Gastrocnemius medialis (tissue), 4 donors: ENCODE results near the gene IGFBP4. TPM values are rescaled to one million over a fixed set of nuclear protein-coding genes. Genes with fewer than 3 reads are reported as not detected.

ENCODE experiments used
- ATAC-seq, 2 donors: fragments of 150-250 bp; one replicate each; pipeline ENCODE4 v1.9.1; 2016
- DNase-seq, 2 donors: peaks; one replicate each; pipeline ENCODE4 v3.0.0-alpha.2; 2019
- H3K27ac ChIP-seq, 4 donors: fragments of 200-600 bp; sonication (generic); 1 replicate in 1 of 4; 2 replicates in 3 of 4; pipeline ENCODE4 v1.5.1; 2016 to 2018; ENCODE audit warnings: mild to moderate bottlenecking in 2 of 4, moderate library complexity in 1 of 4
- H3K27me3 ChIP-seq, 3 donors: fragments of 200-600 bp; sonication (generic) in 2 of 3; 1 replicate in 1 of 3; 2 replicates in 2 of 3; pipeline versions ENCODE4 v1.5.1 to v1.6.0; 2016 to 2019; ENCODE audit warnings: mild to moderate bottlenecking in 1 of 3, moderate library complexity in 1 of 3
- H3K36me3 ChIP-seq, 2 donors: fragments of 200-600 bp; sonication (generic) in 1 of 2; one replicate each; pipeline ENCODE4 v1.5.1; 2017 to 2018
- H3K4me1 ChIP-seq, 2 donors: fragments of 200-600 bp; sonication (generic) in 1 of 2; one replicate each; pipeline ENCODE4 v1.5.1; 2016 to 2017; ENCODE audit warnings: mild to moderate bottlenecking in 2 of 2
- H3K4me3 ChIP-seq, 4 donors: fragments of 200-600 bp; sonication (generic) in 3 of 4; 1 replicate in 1 of 4; 2 replicates in 3 of 4; pipeline ENCODE4 v1.5.1; 2016 to 2019; ENCODE audit warnings: mild to moderate bottlenecking in 2 of 4
- H3K9me3 ChIP-seq, 3 donors: fragments of 200-600 bp; sonication (generic) in 2 of 3; 1 replicate in 1 of 3; 2 replicates in 2 of 3; pipeline ENCODE4 v1.5.1; 2016 to 2019
- POLR2A ChIP-seq, 2 donors: fragments of 450-650 bp; IDR thresholded peaks; one replicate each; pipeline ENCODE4 v1.6.1; 2017; ENCODE audit warnings: antibody characterized with exemption in 2 of 2, mild to moderate bottlenecking in 2 of 2, moderate library complexity in 2 of 2
- in situ Hi-C, 4 donors: fragments of 200-750 bp; cut with MboI; loops; one replicate each; pipeline versions ENCODE4 v1.15.0 to v1.8.0; 2017; ENCODE audit warnings: low sequenced_read_pairs in 4 of 4
- intact Hi-C: fragments of 100-400 bp; cut with DNase I; formaldehyde crosslinking; loops from one replicate; pipeline ENCODE4 v1.15.1; 2023; ENCODE audit warnings: low total_unique reads
- total RNA-seq, 4 donors: library from RNA; depleted of rRNA; stranded (reverse); fragments of >200 nt; gene quantifications; one replicate each; pipeline versions ENCODE4 v1.1.0 to v1.2.3, GENCODE V29; 2016
- TF ChIP-seq, protein P1 (sequence below), 5 experiments: fragments of 450-650 bp in 3 of 5; fragments of 200-600 bp in 2 of 5; sonication (generic) in 2 of 5; IDR thresholded peaks in 4 of 5; conservative IDR thresholded peaks in 1 of 5; 1 replicate in 4 of 5; 2 replicates in 1 of 5; pipeline ENCODE4 v1.5.1; 2016 to 2019; ENCODE audit warnings: antibody characterized with exemption in 5 of 5, mild to moderate bottlenecking in 3 of 5, moderate library complexity in 3 of 5

Gene IGFBP4
- total RNA-seq, 4 donors from 2014 or later, result 14.5 to 56.8 (median 36.5) TPM

DNA sequence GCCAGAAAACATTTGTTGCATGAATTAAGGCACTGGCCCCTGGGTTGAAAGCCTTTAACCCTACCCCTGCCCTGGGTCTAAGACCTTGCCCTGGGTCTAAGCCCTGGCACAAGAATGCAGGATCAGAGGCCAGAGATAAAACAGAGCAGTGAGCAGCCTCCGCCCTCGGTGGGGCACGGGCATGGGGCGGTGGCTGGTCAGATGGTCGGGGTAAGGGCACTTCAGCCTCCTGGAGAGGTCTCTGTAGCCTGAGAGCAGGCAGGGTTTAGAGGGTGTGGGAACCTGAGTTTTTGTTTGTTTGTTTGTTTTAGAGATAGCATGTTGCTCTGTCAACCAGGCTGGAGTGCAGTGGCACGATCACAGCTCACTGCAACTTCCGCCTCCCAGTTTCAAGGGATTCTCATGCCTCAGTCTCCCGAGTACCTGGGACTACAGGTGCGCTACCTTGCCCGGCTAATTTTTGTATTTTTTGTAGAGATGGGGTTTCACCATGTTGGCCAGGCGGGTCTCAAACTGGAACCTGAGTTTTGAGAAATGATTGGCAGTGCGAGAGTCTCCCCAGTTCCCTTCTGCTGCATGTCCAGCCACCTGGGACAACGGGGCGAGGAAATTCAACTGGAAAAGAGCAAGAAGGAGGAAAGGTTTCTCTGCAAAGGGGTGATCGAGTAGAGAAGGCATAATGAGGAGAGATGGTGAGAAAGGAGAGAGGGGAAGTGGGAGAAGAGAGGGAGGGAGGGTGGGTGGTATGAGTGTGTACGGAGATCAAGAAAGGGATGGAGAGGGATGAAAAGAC lies 30.5 kb downstream of the IGFBP4 start:
- intact Hi-C loops, result no loop called here
- in situ Hi-C loops, result no loop called here
- no peak for DNase-seq

DNA sequence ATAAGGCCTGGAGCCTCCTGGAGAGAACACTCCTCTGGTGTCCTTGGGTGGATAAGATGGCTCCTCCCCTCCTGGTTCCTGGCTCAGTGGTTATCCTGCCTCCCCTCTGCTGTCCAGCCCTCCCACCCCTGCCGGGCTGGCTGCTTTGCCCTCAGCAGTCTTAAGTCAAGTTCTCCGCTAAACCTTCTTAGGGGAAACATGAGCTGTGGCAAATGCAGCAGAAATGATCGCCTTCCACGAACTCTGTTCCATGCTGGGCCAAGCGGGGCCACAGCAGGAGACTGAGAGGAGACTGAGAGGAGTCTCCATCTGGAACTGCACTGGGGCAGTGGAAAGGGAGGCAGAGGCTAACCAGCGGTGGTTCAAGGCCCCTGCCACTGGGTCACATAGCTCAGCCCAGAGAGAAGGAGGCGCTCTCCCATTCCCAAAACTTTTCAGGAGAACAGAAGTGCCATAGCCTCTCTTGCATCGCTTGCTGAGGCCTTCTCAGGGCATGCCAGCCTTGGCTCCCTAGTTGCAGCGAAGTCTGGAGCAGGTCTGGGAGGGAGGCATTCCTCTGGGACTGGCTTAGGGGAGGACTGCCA lies 31.3 kb downstream of the IGFBP4 start:
- Histone ChIP-seq H3K9me3 (no peaks in the 10 kb centered on the region), H3K27ac (no peak overlapping the region), H3K27me3 (no peaks in the 10 kb centered on the region), H3K4me1 (peaks cover 0 to 10% of the 10 kb centered on the region in 2 donors), H3K4me3 (no peak overlapping the region), H3K36me3 (no peaks in the 10 kb centered on the region)
- in situ Hi-C loops, result no loop called here
- DNase-seq (no peak), ATAC-seq (no peak)
- intact Hi-C loops, result loop anchor here (5.0 kb wide), 1 partner anchor 58 kb away; no protein-coding TSS in a partner anchor
- no peak for TF ChIP-seq POLR2A (IDR thresholded peaks at IDR 0.05)
- TF ChIP-seq, protein P1, sequence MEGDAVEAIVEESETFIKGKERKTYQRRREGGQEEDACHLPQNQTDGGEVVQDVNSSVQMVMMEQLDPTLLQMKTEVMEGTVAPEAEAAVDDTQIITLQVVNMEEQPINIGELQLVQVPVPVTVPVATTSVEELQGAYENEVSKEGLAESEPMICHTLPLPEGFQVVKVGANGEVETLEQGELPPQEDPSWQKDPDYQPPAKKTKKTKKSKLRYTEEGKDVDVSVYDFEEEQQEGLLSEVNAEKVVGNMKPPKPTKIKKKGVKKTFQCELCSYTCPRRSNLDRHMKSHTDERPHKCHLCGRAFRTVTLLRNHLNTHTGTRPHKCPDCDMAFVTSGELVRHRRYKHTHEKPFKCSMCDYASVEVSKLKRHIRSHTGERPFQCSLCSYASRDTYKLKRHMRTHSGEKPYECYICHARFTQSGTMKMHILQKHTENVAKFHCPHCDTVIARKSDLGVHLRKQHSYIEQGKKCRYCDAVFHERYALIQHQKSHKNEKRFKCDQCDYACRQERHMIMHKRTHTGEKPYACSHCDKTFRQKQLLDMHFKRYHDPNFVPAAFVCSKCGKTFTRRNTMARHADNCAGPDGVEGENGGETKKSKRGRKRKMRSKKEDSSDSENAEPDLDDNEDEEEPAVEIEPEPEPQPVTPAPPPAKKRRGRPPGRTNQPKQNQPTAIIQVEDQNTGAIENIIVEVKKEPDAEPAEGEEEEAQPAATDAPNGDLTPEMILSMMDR (IDR thresholded peaks at IDR 0.05 in 4 of 5, conservative IDR thresholded peaks at IDR 0.05 in 1 of 5), result no peak

More for the DNA sequence above, 30.5 kb downstream of the IGFBP4 start:
- ATAC-seq, result no peak
- Histone ChIP-seq H3K36me3 (no peaks in the 10 kb centered on the region), H3K27ac (no peak overlapping the region), H3K27me3 (no peaks in the 10 kb centered on the region), H3K4me1 (peaks cover 0 to 10% of the 10 kb centered on the region in 2 donors), H3K9me3 (no peaks in the 10 kb centered on the region), H3K4me3 (no peak overlapping the region)
- TF ChIP-seq POLR2A (IDR thresholded peaks at IDR 0.05), result no peak
- TF ChIP-seq, protein P1 (IDR thresholded peaks at IDR 0.05 in 4 of 5, conservative IDR thresholded peaks at IDR 0.05 in 1 of 5), result no peak

DNA sequence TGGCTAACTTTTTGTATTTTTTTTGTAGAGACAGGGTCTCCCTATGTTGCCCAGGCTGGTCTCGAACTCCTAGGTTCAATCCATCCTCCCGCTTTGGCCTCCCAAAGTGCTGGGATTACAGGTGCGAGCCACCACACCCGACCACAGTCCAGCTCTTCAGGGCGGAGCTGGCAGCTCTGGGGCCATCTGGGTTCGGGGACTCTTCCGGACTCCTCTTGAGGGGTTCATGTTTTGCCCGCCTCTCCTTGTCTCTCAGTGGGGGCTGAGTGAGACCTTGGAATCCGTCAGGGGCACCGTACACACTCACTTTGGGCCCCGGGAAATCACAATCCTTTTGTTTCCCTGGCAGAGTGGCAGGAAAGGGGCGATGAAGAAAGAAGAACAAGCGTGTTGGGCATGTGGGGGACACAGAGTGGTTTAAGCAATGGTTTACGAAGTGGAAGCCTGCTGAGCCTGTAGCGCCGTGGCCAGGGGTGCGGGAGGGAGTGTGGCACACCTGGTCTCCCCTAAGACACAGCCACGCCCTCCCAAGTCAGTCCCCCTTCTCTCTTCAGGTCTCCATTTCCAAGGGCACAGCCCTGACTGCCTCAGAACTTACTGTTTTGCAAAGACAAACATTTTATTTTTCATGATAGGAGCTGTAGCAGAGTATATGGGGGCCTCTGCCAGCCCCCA lies 32.1 kb downstream of the IGFBP4 start:
- peak overlapping the region in 1 of 4 donors; percentile 22 for H3K27ac ChIP-seq
- ATAC-seq (no peak), DNase-seq (no peak)
- no peaks in the 10 kb centered on the region for H3K27me3 ChIP-seq
- TF ChIP-seq, protein P1 (IDR thresholded peaks at IDR 0.05 in 4 of 5, conservative IDR thresholded peaks at IDR 0.05 in 1 of 5), result no peak
- TF ChIP-seq POLR2A (IDR thresholded peaks at IDR 0.05), result no peak
- in situ Hi-C loops (no loop called here), intact Hi-C loops (loop anchor here (5.0 kb wide), 1 partner anchor 57 kb away; no protein-coding TSS in a partner anchor)
- peaks cover 0 to 10% of the 10 kb centered on the region in 2 donors for H3K4me1 ChIP-seq
- no peak overlapping the region for H3K4me3 ChIP-seq
- no peaks in the 10 kb centered on the region for H3K9me3 ChIP-seq
- no peaks in the 10 kb centered on the region for H3K36me3 ChIP-seq

DNA sequence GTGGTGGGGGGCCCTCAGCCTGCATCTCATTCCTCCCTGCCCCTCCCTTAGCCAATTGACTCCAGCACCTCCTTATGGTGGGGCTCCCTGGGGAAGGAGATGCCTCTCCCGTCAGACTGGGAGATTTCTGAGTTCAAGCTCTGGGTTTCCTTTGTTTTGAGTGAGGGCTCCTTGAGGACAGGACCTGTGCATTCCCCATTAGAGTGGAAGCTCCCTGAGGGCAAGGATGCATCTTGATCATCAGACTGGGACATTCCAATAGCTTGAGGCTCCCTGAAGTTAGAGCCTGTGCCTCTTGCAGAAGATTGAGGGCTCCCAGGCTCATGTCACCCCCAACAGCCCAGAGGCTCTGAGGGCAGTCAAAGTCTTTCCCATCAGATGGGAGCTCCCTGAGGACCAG lies 34.5 kb downstream of the IGFBP4 start:
- Histone ChIP-seq H3K4me1 (peaks cover 0 to 10% of the 10 kb centered on the region in 2 donors), H3K9me3 (no peaks in the 10 kb centered on the region), H3K27me3 (no peaks in the 10 kb centered on the region), H3K27ac (no peak overlapping the region), H3K36me3 (no peaks in the 10 kb centered on the region), H3K4me3 (no peak overlapping the region)
- ATAC-seq (no peak), DNase-seq (no peak)
- intact Hi-C loops, result loop anchor here (2.0 to 5.0 kb wide), 3 partner anchors 35 to 79 kb away; partner anchors contain the start of gene IGFBP4
- TF ChIP-seq, protein P1 (IDR thresholded peaks at IDR 0.05 in 4 of 5, conservative IDR thresholded peaks at IDR 0.05 in 1 of 5), result no peak
- no peak for TF ChIP-seq POLR2A (IDR thresholded peaks at IDR 0.05)
- in situ Hi-C loops, result no loop called here
